ENCODE results near the gene VPS45. TPM values are rescaled to one million over a fixed set of nuclear protein-coding genes. Genes with fewer than 3 reads are reported as not detected.

VPS45 gene
- total RNA-seq, 2 experiments from 2014 or later = 22.9 to 23.0 TPM

GRCh38 chr1:150062113-150062512, 5.5 kb upstream of the VPS45 start:
- no peaks in the 10 kb centered on the region for H3K27me3 Mint-ChIP-seq
- no peak for DNase-seq
- no peak overlapping the region for H3K4me3 Mint-ChIP-seq
- no peaks in the 10 kb centered on the region for H3K36me3 Mint-ChIP-seq
- H3K27ac Mint-ChIP-seq = no peak overlapping the region
- peaks cover 11% of the 10 kb centered on the region for H3K4me1 Mint-ChIP-seq
- no peaks in the 10 kb centered on the region for H3K9me3 Mint-ChIP-seq

DNA sequence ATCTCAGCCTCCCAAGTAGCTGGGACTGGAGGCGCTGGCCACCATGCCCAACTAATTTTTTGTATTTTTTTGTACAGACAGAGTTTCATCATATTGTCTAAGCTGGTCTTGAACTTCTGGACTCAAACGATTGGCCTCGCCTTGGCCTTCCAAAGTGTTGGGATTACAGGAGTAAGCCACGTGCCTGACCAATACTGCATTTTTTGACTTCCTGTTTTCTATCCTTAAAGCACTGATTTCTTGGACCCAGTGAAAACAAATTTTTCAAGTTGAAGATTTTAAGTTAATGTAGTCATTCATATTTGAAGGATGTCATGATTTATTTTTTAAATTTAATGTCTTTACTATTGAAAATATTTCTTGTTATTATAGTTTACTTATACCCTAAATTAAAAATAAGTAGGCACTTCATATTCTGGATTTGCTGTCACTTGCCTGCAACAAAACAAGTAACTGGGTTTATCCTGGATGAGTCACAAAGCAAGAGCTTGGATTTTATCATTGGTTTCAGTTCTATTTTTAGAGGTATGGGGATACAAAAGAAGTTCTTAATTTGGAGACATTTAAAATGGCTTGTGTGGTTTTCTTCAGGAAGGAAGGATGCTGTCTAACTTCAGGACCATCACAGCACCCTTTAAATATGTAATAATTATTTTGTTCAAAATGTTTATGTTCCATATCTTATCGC, 2.2 kb upstream of the VPS45 start:
- Mint-ChIP-seq H3K4me1 (peaks cover 31% of the 10 kb centered on the region), H3K27ac (no peak overlapping the region), H3K9me3 (no peaks in the 10 kb centered on the region), H3K27me3 (no peaks in the 10 kb centered on the region), H3K36me3 (peaks cover 19% of the 10 kb centered on the region), H3K4me3 (no peak overlapping the region)
- no peak for DNase-seq

GRCh38 chr1:150066328-150066727, 1.2 kb upstream of the VPS45 start:
- Mint-ChIP-seq H3K4me3 (peak overlapping the region; percentile 92), H3K9me3 (no peaks in the 10 kb centered on the region), H3K4me1 (peaks cover 31% of the 10 kb centered on the region), H3K27me3 (no peaks in the 10 kb centered on the region), H3K36me3 (peaks cover 19% of the 10 kb centered on the region), H3K27ac (peak overlapping the region; percentile 98)
- no peak for DNase-seq

DNA sequence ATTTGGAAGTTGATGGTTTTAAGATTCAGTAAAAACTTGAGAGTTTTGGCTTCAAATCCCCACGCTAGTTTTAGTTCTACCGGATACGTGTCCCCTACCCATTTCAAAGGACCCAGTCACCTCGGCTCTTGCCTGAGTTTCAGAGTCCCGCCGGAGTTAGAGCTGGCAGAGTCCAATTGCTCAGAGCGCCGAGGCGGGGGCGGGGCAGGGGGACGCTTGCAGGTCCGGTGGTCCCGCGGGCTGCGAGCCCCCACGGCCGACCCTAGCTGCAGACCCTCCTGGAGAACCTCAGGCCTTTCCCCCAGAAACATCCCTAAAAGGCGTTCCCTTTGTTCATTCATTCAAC, 765 bp upstream of the VPS45 start:
- DNase-seq = peak; percentile 66
- peaks cover 19% of the 10 kb centered on the region for H3K36me3 Mint-ChIP-seq
- H3K27ac Mint-ChIP-seq = peak overlapping the region; percentile 98
- H3K4me3 Mint-ChIP-seq = peak overlapping the region; percentile 92
- H3K9me3 Mint-ChIP-seq = no peaks in the 10 kb centered on the region
- peaks cover 29% of the 10 kb centered on the region for H3K4me1 Mint-ChIP-seq
- H3K27me3 Mint-ChIP-seq = no peaks in the 10 kb centered on the region

DNA sequence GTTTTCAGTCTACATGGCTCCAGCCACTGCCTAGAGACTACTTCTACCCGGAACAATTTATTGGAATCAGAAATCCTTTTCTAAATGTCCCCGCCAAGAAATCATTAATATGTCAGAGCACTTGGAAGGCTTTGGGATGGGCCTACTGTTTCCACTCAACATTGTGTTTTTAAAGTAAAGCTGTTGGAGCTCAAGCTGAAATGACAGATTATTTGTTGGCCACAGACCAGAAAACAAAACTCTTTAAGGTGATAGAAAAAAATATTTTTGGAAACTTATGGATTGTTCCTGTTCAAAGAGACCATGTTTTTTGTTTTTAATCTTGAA, 496 bp downstream of the VPS45 start:
- Mint-ChIP-seq H3K36me3 (peaks cover 22% of the 10 kb centered on the region), H3K27me3 (no peaks in the 10 kb centered on the region), H3K27ac (peak overlapping the region; percentile 98), H3K4me3 (peak overlapping the region; percentile 92), H3K9me3 (no peaks in the 10 kb centered on the region), H3K4me1 (peaks cover 29% of the 10 kb centered on the region)
- no peak for DNase-seq

GRCh38 chr1:150069923-150070322, 2.3 kb downstream of the VPS45 start:
- DNase-seq = no peak
- H3K27ac Mint-ChIP-seq = no peak overlapping the region
- peaks cover 29% of the 10 kb centered on the region for H3K36me3 Mint-ChIP-seq
- H3K4me3 Mint-ChIP-seq = peak overlapping the region; percentile 2
- no peaks in the 10 kb centered on the region for H3K9me3 Mint-ChIP-seq
- peaks cover 29% of the 10 kb centered on the region for H3K4me1 Mint-ChIP-seq
- H3K27me3 Mint-ChIP-seq = no peaks in the 10 kb centered on the region

DNA sequence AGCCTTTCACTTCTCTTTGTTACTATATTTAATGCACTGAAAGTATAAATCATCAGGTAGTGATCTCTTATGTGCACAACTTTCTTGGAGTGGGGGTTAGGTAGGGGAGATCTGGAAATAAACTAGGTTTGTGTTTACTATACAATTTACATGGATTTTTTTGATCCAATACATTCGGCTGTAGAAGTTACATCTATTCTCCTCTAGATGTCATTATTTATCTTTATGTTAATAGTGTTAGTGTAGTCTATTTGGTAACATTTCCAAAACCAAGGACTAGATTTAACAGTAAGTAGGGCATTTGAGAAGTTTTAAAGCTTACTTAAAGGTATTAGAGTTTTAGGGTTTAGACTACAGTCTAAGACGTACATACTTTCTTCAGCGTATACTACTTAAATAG, 5.4 kb downstream of the VPS45 start:
- no peaks in the 10 kb centered on the region for H3K27me3 Mint-ChIP-seq

GRCh38 chr1:150073516-150073915, 5.9 kb downstream of the VPS45 start:
- no peaks in the 10 kb centered on the region for H3K9me3 Mint-ChIP-seq
- H3K4me1 Mint-ChIP-seq = peaks cover 22% of the 10 kb centered on the region
- H3K27ac Mint-ChIP-seq = no peak overlapping the region
- H3K4me3 Mint-ChIP-seq = no peak overlapping the region
- H3K36me3 Mint-ChIP-seq = peaks cover 33% of the 10 kb centered on the region
- no peak for DNase-seq
- H3K27me3 Mint-ChIP-seq = no peaks in the 10 kb centered on the region

More for the DNA sequence above, 5.4 kb downstream of the VPS45 start:
- H3K27ac Mint-ChIP-seq = no peak overlapping the region
- H3K4me3 Mint-ChIP-seq = no peak overlapping the region
- no peak for DNase-seq
- no peaks in the 10 kb centered on the region for H3K9me3 Mint-ChIP-seq
- H3K36me3 Mint-ChIP-seq = peaks cover 33% of the 10 kb centered on the region
- H3K4me1 Mint-ChIP-seq = peaks cover 27% of the 10 kb centered on the region

GRCh38 chr1:150076066-150076465, 8.5 kb downstream of the VPS45 start:
- H3K9me3 Mint-ChIP-seq = no peaks in the 10 kb centered on the region
- DNase-seq = no peak
- no peak overlapping the region for H3K27ac Mint-ChIP-seq
- no peaks in the 10 kb centered on the region for H3K27me3 Mint-ChIP-seq
- peaks cover 23% of the 10 kb centered on the region for H3K36me3 Mint-ChIP-seq
- no peak overlapping the region for H3K4me3 Mint-ChIP-seq
- H3K4me1 Mint-ChIP-seq = peaks cover 8% of the 10 kb centered on the region

DNA sequence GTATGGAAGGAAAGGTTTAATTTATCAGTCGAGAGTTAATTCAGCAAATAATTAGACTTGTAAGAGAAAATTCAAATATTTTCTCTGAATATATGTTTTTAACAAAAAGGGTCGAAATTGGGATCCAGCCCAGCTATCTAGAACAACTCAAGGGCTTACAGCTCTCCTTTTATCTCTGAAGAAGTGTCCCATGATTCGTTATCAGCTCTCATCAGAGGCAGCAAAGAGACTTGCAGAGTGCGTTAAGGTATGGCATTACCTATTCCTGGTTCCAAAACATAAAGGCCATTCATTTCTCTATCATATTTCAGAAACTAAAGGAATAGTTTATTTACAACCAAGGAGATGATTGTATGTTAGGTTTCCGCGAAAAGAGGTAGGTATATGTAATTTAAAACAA, 9.4 kb downstream of the VPS45 start:
- Mint-ChIP-seq H3K27ac (no peak overlapping the region), H3K9me3 (no peaks in the 10 kb centered on the region), H3K36me3 (peaks cover 31% of the 10 kb centered on the region), H3K4me3 (no peak overlapping the region), H3K27me3 (no peaks in the 10 kb centered on the region), H3K4me1 (peaks cover 8% of the 10 kb centered on the region)
- no peak for DNase-seq

- peaks cover 32% of the 10 kb centered on the region for H3K36me3 Mint-ChIP-seq
- H3K4me1 Mint-ChIP-seq = peaks cover 3% of the 10 kb centered on the region
- no peak overlapping the region for H3K27ac Mint-ChIP-seq
- DNase-seq = no peak
- no peaks in the 10 kb centered on the region for H3K27me3 Mint-ChIP-seq
- no peak overlapping the region for H3K4me3 Mint-ChIP-seq
- no peaks in the 10 kb centered on the region for H3K9me3 Mint-ChIP-seq
Observed at GRCh38 chr1:150080784-150081183, 13.2 kb downstream of the VPS45 start.

DNA sequence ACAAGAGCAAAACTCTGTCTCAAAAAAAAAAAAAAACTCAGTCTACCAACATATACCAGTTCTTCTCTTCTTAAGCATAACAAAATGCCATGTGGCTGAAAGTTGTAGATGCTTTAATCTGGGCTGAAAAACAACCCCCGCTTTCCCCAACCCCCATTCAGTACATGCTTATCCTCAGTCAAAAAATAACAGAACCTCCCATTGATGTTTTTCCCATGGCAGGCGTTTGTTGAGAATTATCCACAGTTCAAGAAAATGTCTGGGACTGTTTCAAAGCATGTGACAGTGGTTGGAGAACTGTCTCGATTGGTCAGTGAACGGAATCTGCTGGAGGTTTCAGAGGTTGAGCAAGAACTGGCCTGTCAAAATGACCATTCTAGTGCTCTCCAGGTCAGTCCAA, 14.9 kb downstream of the VPS45 start:
- Mint-ChIP-seq H3K4me3 (no peak overlapping the region), H3K27ac (no peak overlapping the region), H3K9me3 (no peaks in the 10 kb centered on the region), H3K27me3 (no peaks in the 10 kb centered on the region), H3K36me3 (peaks cover 29% of the 10 kb centered on the region), H3K4me1 (no peaks in the 10 kb centered on the region)
- DNase-seq = no peak

DNA sequence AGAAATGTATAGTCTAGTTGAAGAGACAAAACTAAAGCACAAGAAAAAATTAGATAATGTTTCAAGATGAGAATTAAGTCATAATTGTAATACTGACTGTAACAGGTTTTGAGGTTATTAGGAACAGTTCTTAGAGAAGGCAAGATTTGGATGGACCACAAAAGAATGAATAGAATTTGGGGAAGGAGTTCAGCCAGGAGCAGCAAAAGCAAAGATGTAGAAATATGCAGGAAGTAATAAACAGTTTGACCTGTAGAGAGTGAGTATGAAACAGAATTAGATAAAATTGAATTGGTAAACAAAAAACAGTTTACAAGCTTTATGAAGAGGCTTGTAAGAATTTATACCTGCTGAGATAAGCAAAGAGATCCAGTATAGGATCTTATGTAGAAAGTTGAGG, 16.3 kb downstream of the VPS45 start:
- no peak for DNase-seq
- Mint-ChIP-seq H3K4me1 (no peaks in the 10 kb centered on the region), H3K27ac (no peak overlapping the region), H3K9me3 (no peaks in the 10 kb centered on the region), H3K27me3 (no peaks in the 10 kb centered on the region), H3K36me3 (peaks cover 20% of the 10 kb centered on the region), H3K4me3 (no peak overlapping the region)

DNA sequence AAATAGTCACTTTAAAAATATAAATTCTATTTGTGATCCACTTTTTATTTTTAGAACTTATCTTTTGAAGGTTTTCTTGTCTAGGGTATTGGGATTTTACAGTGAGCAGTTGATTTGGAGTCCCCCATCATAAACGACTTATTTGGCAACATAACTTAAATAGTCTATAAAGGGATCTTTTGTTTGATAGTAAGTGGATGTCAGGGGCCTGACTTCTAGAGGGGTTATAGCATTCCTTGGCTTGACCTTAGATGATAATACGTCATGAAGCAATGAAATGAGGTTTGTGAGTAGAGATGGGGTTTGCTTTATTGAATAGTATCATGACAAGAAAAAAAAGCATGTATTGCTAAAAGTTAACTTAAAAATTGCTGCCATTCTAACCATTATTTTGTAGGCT, 17.8 kb downstream of the VPS45 start:
- no peaks in the 10 kb centered on the region for H3K9me3 Mint-ChIP-seq
- no peak for DNase-seq
- H3K4me3 Mint-ChIP-seq = no peak overlapping the region
- H3K4me1 Mint-ChIP-seq = peaks cover 3% of the 10 kb centered on the region
- H3K27me3 Mint-ChIP-seq = no peaks in the 10 kb centered on the region
- no peak overlapping the region for H3K27ac Mint-ChIP-seq
- peaks cover 21% of the 10 kb centered on the region for H3K36me3 Mint-ChIP-seq

DNA sequence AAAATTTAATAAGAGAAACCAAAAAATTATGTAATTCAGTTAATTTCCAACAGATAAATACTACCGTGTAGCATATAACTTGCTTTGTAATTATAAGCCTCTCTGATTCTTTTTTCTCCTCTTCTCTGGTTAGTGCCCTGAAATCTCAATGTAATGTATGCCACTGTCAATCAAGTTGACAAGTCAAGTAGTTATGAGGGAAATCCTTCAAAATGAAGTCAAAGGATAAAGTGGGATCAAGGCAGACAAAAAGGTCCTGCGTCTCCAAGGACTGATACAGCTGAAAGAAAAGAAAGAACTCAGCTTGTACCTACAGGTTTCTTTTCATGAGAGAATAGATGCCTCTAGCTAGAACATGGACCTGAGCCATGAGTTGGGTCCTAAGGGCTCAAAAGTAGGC, 19.8 kb downstream of the VPS45 start:
- no peaks in the 10 kb centered on the region for H3K9me3 Mint-ChIP-seq
- H3K36me3 Mint-ChIP-seq = peaks cover 18% of the 10 kb centered on the region
- peaks cover 10% of the 10 kb centered on the region for H3K4me1 Mint-ChIP-seq
- no peaks in the 10 kb centered on the region for H3K27me3 Mint-ChIP-seq
- DNase-seq = no peak
- no peak overlapping the region for H3K4me3 Mint-ChIP-seq
- no peak overlapping the region for H3K27ac Mint-ChIP-seq

- no peak for DNase-seq
- Mint-ChIP-seq H3K4me3 (no peak overlapping the region), H3K27ac (peak overlapping the region; percentile 13), H3K36me3 (peaks cover 15% of the 10 kb centered on the region), H3K27me3 (no peaks in the 10 kb centered on the region), H3K4me1 (peaks cover 16% of the 10 kb centered on the region), H3K9me3 (no peaks in the 10 kb centered on the region)
Observed at GRCh38 chr1:150089846-150090520, 22.4 kb downstream of the VPS45 start.
